GM18502 (cell line): ENCODE results near the gene TMEM132D.

ENCODE experiments used
- ATAC-seq: cut with Tn5 transposase; IDR thresholded peaks from one replicate; pipeline ENCODE4 v1.9.1; 2021; ENCODE audit warnings: mild to moderate bottlenecking; ENCODE audit not compliant: unreplicated experiment, poor library complexity

TMEM132D gene

GRCh38 chr12:129084875-129085826, 818.7 kb downstream of the TMEM132D start:
- no peak for ATAC-seq

- no peak for ATAC-seq
Observed at GRCh38 chr12:129083121-129083840, 820.5 kb downstream of the TMEM132D start.

- no peak for ATAC-seq
Observed at GRCh38 chr12:129082441-129082840, 821.4 kb downstream of the TMEM132D start.

GRCh38 chr12:129081755-129082250, 822.0 kb downstream of the TMEM132D start:
- no peak for ATAC-seq

- no peak for ATAC-seq
Observed at GRCh38 chr12:129080821-129081220, 823.0 kb downstream of the TMEM132D start.

- ATAC-seq = no peak
Observed at GRCh38 chr12:129080391-129080790, 823.4 kb downstream of the TMEM132D start.

- no peak for ATAC-seq
Observed at GRCh38 chr12:129079719-129080118, 824.1 kb downstream of the TMEM132D start.

- no peak for ATAC-seq
Observed at GRCh38 chr12:129076441-129077320, 827.1 kb downstream of the TMEM132D start.

- no peak for ATAC-seq
Observed at GRCh38 chr12:129075460-129076208, 828.2 kb downstream of the TMEM132D start.

GRCh38 chr12:129074379-129074778, 829.4 kb downstream of the TMEM132D start:
- ATAC-seq = no peak

GRCh38 chr12:129073157-129073915, 830.5 kb downstream of the TMEM132D start:
- no peak for ATAC-seq

- no peak for ATAC-seq
Observed at GRCh38 chr12:129071362-129071761, 832.5 kb downstream of the TMEM132D start.

- ATAC-seq = no peak
Observed at GRCh38 chr12:129069886-129070285, 833.9 kb downstream of the TMEM132D start.

GRCh38 chr12:129068684-129069083, 835.1 kb downstream of the TMEM132D start:
- ATAC-seq = no peak

GRCh38 chr12:129067491-129067890, 836.3 kb downstream of the TMEM132D start:
- no peak for ATAC-seq

- no peak for ATAC-seq
Observed at GRCh38 chr12:129064209-129064855, 839.5 kb downstream of the TMEM132D start.

GRCh38 chr12:129063600-129063999, 840.2 kb downstream of the TMEM132D start:
- ATAC-seq = no peak

- ATAC-seq = no peak
Observed at GRCh38 chr12:129053232-129053631, 850.6 kb downstream of the TMEM132D start.
